Fibroblast of lung (primary cell): ENCODE results near the gene POMGNT1. TPM values are rescaled to one million over a fixed set of nuclear protein-coding genes. Genes with fewer than 3 reads are reported as not detected.
"Not testable (repeated sequence)": the region's sequence is repeated elsewhere in the genome, so short reads cannot be mapped to it uniquely, and the experiment has no call there.

Source experiments
- DNase-seq, 2 donors: peaks; one replicate each; pipeline versions ENCODE4 v3.0.0 to v3.0.0-alpha.2; 2010; ENCODE audit warnings: low read depth in 2 of 2
- H2AFZ ChIP-seq: 2 replicates; pipeline ENCODE4 v1.5.1; 2012; ENCODE audit warnings: low read length, control low read depth, inconsistent platforms
- H3K27ac ChIP-seq: 2 replicates; pipeline ENCODE4 v1.5.1; 2011; ENCODE audit warnings: low read length, control low read depth; ENCODE audit not compliant: insufficient read depth
- H3K27me3 ChIP-seq: 2 replicates; pipeline ENCODE4 v1.5.1; 2011; ENCODE audit warnings: mild to moderate bottlenecking, low read length; ENCODE audit not compliant: control insufficient read depth, insufficient read depth
- H3K36me3 ChIP-seq: 2 replicates; pipeline ENCODE4 v1.5.1; 2011; ENCODE audit warnings: low read length; ENCODE audit not compliant: control insufficient read depth, insufficient read depth
- H3K4me1 ChIP-seq: 2 replicates; pipeline ENCODE4 v1.5.1; 2011; ENCODE audit warnings: low read length; ENCODE audit not compliant: control insufficient read depth, insufficient read depth; ENCODE audit errors: extremely low read depth
- H3K4me2 ChIP-seq: 2 replicates; pipeline ENCODE4 v1.5.1; 2011; ENCODE audit warnings: low read length, control low read depth; ENCODE audit not compliant: insufficient read depth; ENCODE audit errors: extremely low read depth
- H3K4me3 ChIP-seq, 4 experiments: fragments of 200-600 bp in 1 of 4; sonication (generic) in 1 of 4; replicated peaks in 1 of 4; 2 replicates each; pipeline ENCODE4 v1.5.1; 2011 to 2016; ENCODE audit warnings: low read length in 4 of 4, low read depth in 3 of 4, mild to moderate bottlenecking in 3 of 4, control low read depth in 2 of 4, inconsistent platforms in 1 of 4, mixed read lengths in 1 of 4; ENCODE audit not compliant: insufficient read depth in 1 of 4; ENCODE audit errors: control extremely low read depth in 1 of 4
- H3K79me2 ChIP-seq: 2 replicates; pipeline ENCODE4 v1.5.1; 2012; ENCODE audit warnings: mild to moderate bottlenecking, low read length, inconsistent platforms; ENCODE audit not compliant: control insufficient read depth, insufficient read depth
- H3K9ac ChIP-seq: 2 replicates; pipeline ENCODE4 v1.5.1; 2011; ENCODE audit warnings: mild to moderate bottlenecking, low read length, control low read depth; ENCODE audit not compliant: insufficient read depth
- H3K9me3 ChIP-seq: 2 replicates; pipeline ENCODE4 v1.5.1; 2012; ENCODE audit warnings: low read depth, low read length; ENCODE audit not compliant: control insufficient read depth, insufficient read depth
- H4K20me1 ChIP-seq: 2 replicates; pipeline ENCODE4 v1.5.1; 2011; ENCODE audit warnings: low read length; ENCODE audit not compliant: control insufficient read depth, insufficient read depth; ENCODE audit errors: extremely low read depth
- CTCF ChIP-seq, 2 donors: IDR thresholded peaks in 1 of 2; conservative IDR thresholded peaks in 1 of 2; 1 replicate in 1 of 2; 2 replicates in 1 of 2; pipeline ENCODE4 v1.5.1; 2011 to 2012; ENCODE audit warnings: low read length in 2 of 2, control low read depth in 1 of 2, inconsistent platforms in 1 of 2, low read depth in 1 of 2, mild to moderate bottlenecking in 1 of 2
- EZH2 ChIP-seq: IDR thresholded peaks from 2 replicates; pipeline ENCODE4 v1.5.1; 2012; ENCODE audit warnings: low read length, control low read depth, mild to moderate bottlenecking; ENCODE audit errors: missing control alignments
- polyA plus RNA-seq, 2 donors: library from polyadenylated mRNA; depleted of rRNA in 1 of 2; stranded (reverse) in 1 of 2; unstranded in 1 of 2; fragments of >200 nt; gene quantifications; 2 replicates each; pipeline ENCODE4 v1.2.1, GENCODE V29; 2011 to 2012; ENCODE audit warnings: missing spikeins in 1 of 2
- total RNA-seq: library from RNA; depleted of rRNA; stranded (reverse); fragments of >200 nt; gene quantifications from 2 replicates; pipeline ENCODE4 v1.2.1, GENCODE V29; 2014

The POMGNT1 gene
- total and polyA plus RNA-seq, 2 donors (not counting 1 experiment from before 2014, with no cell fraction given): 42.2 to 51.7 TPM

- H3K4me2 ChIP-seq: no peak overlapping the region
- TF ChIP-seq CTCF (conservative IDR thresholded peaks at IDR 0.05 in 1 of 2, IDR thresholded peaks at IDR 0.05 in 1 of 2; ENCODE audit: low read depth in 1 of 2, low read length in 2 of 2): no peak
- no peak for TF ChIP-seq EZH2
- no peaks in the 10 kb centered on the region for H3K79me2 ChIP-seq
- no peaks in the 10 kb centered on the region for H3K9me3 ChIP-seq
- no peak overlapping the region for H2AFZ ChIP-seq
- H3K4me3 ChIP-seq: no peak overlapping the region
- H3K9ac ChIP-seq: no peak overlapping the region
- no peaks in the 10 kb centered on the region for H3K4me1 ChIP-seq
- H3K27me3 ChIP-seq: no peaks in the 10 kb centered on the region
- H4K20me1 ChIP-seq: no peaks in the 10 kb centered on the region
- H3K27ac ChIP-seq: no peak overlapping the region
- DNase-seq: no peak
- H3K36me3 ChIP-seq: no peaks in the 10 kb centered on the region
Observed at GRCh38 chr1:46242918-46243317, 44.7 kb upstream of the POMGNT1 start.

GRCh38 chr1:46241733-46242132, 43.5 kb upstream of the POMGNT1 start:
- H3K9me3 ChIP-seq, H3K4me2 ChIP-seq, H3K27me3 ChIP-seq, H3K79me2 ChIP-seq, H3K4me3 ChIP-seq, H2AFZ ChIP-seq, H3K9ac ChIP-seq, H3K36me3 ChIP-seq, DNase-seq, H4K20me1 ChIP-seq, H3K27ac ChIP-seq, H3K4me1 ChIP-seq: not testable (repeated sequence)

GRCh38 chr1:46238865-46239264, 40.6 kb upstream of the POMGNT1 start:
- not testable (repeated sequence) for H3K79me2 ChIP-seq, H3K27me3 ChIP-seq, H3K4me3 ChIP-seq, H3K4me2 ChIP-seq, H3K27ac ChIP-seq, H3K9ac ChIP-seq, H2AFZ ChIP-seq, H3K36me3 ChIP-seq, H3K9me3 ChIP-seq, H3K4me1 ChIP-seq, H4K20me1 ChIP-seq
- DNase-seq: peak in 1 of 2 donors; percentile 33

GRCh38 chr1:46236882-46237281, 38.6 kb upstream of the POMGNT1 start:
- H2AFZ ChIP-seq: no peak overlapping the region
- H3K9ac ChIP-seq: no peak overlapping the region
- H3K27me3 ChIP-seq: no peaks in the 10 kb centered on the region
- DNase-seq: no peak
- TF ChIP-seq EZH2: no peak
- TF ChIP-seq CTCF (conservative IDR thresholded peaks at IDR 0.05 in 1 of 2, IDR thresholded peaks at IDR 0.05 in 1 of 2; ENCODE audit: low read depth in 1 of 2, low read length in 2 of 2): no peak
- H3K4me3 ChIP-seq: no peak overlapping the region
- H3K4me2 ChIP-seq: no peak overlapping the region
- H3K79me2 ChIP-seq: no peaks in the 10 kb centered on the region
- no peaks in the 10 kb centered on the region for H3K4me1 ChIP-seq
- no peaks in the 10 kb centered on the region for H4K20me1 ChIP-seq
- no peaks in the 10 kb centered on the region for H3K36me3 ChIP-seq
- H3K9me3 ChIP-seq: no peaks in the 10 kb centered on the region
- no peak overlapping the region for H3K27ac ChIP-seq

- H3K4me2 ChIP-seq, H3K27me3 ChIP-seq, H3K36me3 ChIP-seq, H4K20me1 ChIP-seq, H3K27ac ChIP-seq, H2AFZ ChIP-seq, DNase-seq, H3K4me3 ChIP-seq, H3K79me2 ChIP-seq, H3K9ac ChIP-seq, H3K9me3 ChIP-seq, H3K4me1 ChIP-seq: not testable (repeated sequence)
Observed at GRCh38 chr1:46231231-46231630, 33.0 kb upstream of the POMGNT1 start.
